ENCODE measurements around the gene ALS2CL.

ALS2CL gene

DNA sequence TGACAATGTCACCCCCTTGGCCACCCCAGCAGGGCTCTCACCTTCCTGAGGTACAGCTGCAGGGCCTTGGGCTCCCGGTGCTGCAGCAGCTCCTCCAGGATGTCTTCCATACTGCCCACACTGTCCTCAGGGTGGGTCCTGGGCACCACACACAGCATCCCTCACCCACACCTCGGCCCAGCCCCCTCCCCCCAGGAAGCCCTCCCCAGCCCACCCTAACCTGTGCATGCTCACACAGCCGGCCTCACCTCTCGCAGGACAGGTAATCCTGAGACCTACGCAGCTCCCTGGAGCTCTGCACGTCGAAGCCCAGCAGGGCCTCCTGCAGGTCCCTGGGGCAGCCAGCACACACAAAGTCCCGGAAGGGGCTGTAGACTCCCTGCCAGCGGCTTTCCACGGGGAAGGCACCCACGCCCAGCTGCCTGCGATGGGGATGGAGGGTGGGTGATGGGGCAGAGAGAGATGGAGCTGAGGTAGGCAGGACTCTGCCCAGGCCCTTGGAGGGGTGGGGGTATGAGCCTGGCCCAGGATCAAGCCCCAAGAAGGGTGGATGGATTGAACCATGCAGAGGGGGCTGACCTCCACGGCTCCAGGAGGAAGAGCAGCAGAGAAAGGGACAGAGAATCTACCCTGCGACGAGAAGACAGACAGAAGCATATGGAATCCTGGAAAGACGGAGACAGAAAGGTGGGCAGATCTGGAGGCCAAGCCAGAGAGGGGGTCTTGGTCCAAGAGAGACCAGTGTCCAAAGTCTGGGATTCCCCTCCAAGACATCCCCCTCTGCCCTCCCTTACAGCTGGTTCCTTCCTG lies 16.7 kb downstream of the ALS2CL start:
- Histone ChIP-seq H3K36me3 (no peaks in the 10 kb centered on the region), H3K27ac (no peak overlapping the region), H3K27me3 (no peaks in the 10 kb centered on the region), H3K4me3 (ENCODE audit: low read depth in 1 of 2, low read length in 1 of 2) (no peak overlapping the region), H3K9me3 (no peaks in the 10 kb centered on the region), H3K4me1 (ENCODE audit: control insufficient read depth in 1 of 2, insufficient read depth in 1 of 2, low read depth in 1 of 2, low read length in 1 of 2) (no peaks in the 10 kb centered on the region)
- TF ChIP-seq, protein P1, sequence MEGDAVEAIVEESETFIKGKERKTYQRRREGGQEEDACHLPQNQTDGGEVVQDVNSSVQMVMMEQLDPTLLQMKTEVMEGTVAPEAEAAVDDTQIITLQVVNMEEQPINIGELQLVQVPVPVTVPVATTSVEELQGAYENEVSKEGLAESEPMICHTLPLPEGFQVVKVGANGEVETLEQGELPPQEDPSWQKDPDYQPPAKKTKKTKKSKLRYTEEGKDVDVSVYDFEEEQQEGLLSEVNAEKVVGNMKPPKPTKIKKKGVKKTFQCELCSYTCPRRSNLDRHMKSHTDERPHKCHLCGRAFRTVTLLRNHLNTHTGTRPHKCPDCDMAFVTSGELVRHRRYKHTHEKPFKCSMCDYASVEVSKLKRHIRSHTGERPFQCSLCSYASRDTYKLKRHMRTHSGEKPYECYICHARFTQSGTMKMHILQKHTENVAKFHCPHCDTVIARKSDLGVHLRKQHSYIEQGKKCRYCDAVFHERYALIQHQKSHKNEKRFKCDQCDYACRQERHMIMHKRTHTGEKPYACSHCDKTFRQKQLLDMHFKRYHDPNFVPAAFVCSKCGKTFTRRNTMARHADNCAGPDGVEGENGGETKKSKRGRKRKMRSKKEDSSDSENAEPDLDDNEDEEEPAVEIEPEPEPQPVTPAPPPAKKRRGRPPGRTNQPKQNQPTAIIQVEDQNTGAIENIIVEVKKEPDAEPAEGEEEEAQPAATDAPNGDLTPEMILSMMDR (IDR thresholded peaks at IDR 0.05), result no peak

- TF ChIP-seq, protein P1 (IDR thresholded peaks at IDR 0.05), result no peak
- Histone ChIP-seq H3K4me1 (ENCODE audit: control insufficient read depth in 1 of 2, insufficient read depth in 1 of 2, low read depth in 1 of 2, low read length in 1 of 2) (no peaks in the 10 kb centered on the region), H3K4me3 (ENCODE audit: low read depth in 1 of 2, low read length in 1 of 2) (no peak overlapping the region), H3K36me3 (no peaks in the 10 kb centered on the region), H3K27me3 (no peaks in the 10 kb centered on the region), H3K27ac (no peak overlapping the region), H3K9me3 (no peaks in the 10 kb centered on the region)
These were observed 17.5 kb downstream of the ALS2CL start for GRCh38 chr3:46675843-46676567.

- H3K27me3 ChIP-seq, result no peaks in the 10 kb centered on the region
- TF ChIP-seq, protein P1 (IDR thresholded peaks at IDR 0.05), result no peak
- no peaks in the 10 kb centered on the region for H3K36me3 ChIP-seq
- H3K27ac ChIP-seq, result no peak overlapping the region
- no peaks in the 10 kb centered on the region for H3K9me3 ChIP-seq
- H3K4me3 ChIP-seq (ENCODE audit: low read depth in 1 of 2, low read length in 1 of 2), result no peak overlapping the region
- no peaks in the 10 kb centered on the region for H3K4me1 ChIP-seq (ENCODE audit: control insufficient read depth in 1 of 2, insufficient read depth in 1 of 2, low read depth in 1 of 2, low read length in 1 of 2)
These were observed 18.1 kb downstream of the ALS2CL start for GRCh38 chr3:46675426-46675825.

- Histone ChIP-seq H3K27me3 (no peaks in the 10 kb centered on the region), H3K4me1 (ENCODE audit: control insufficient read depth in 1 of 2, insufficient read depth in 1 of 2, low read depth in 1 of 2, low read length in 1 of 2) (no peaks in the 10 kb centered on the region), H3K27ac (no peak overlapping the region), H3K4me3 (ENCODE audit: low read depth in 1 of 2, low read length in 1 of 2) (no peak overlapping the region), H3K36me3 (no peaks in the 10 kb centered on the region), H3K9me3 (no peaks in the 10 kb centered on the region)
- TF ChIP-seq, protein P1 (IDR thresholded peaks at IDR 0.05), result no peak
These were observed 19.2 kb downstream of the ALS2CL start for GRCh38 chr3:46674031-46674845.

DNA sequence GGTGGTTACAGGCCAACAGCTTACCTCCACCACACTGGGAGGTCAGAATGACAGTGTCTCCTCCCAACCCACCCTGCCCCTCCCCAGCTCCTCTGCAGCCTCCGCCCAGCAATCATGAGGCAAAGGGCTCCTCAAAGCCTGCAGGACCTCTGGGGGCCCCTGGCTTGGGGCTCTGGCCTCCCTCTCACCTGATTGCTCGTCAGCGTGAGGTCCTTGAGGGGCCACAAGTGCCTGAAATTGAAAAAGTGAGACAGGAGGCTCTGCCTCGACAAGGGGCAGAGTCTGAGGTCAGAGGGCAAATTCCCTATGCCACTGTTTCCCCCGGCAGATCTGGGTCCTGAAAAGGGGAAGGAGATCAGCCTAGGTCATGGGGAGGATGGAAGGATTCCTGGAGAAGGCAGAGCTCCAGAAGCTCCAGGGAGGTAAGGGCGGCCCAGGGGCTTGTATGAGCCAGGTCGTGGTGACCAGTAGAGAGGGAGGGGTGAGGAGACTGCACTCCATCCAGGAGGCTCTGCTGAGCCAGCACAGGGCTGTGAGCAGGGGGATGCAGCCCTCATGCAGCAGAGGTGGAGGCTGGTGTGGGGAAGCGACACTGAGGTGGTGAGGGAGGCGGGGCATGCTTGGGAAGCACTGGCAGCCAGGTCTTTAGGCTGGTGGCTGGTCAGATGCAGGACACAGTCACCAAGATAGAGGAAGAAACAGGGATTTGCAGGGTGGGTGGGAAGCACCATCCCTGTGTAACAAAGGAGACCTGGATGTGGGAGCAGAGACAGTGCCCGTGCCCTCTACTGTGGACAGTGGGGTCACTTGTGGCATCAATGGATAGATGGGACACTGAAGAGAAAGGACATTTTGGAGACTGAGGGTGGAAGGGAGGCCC lies 20.1 kb downstream of the ALS2CL start:
- Histone ChIP-seq H3K4me3 (ENCODE audit: low read depth in 1 of 2, low read length in 1 of 2) (no peak overlapping the region), H3K27ac (no peak overlapping the region), H3K9me3 (no peaks in the 10 kb centered on the region), H3K27me3 (no peaks in the 10 kb centered on the region), H3K36me3 (no peaks in the 10 kb centered on the region), H3K4me1 (ENCODE audit: control insufficient read depth in 1 of 2, insufficient read depth in 1 of 2, low read depth in 1 of 2, low read length in 1 of 2) (no peaks in the 10 kb centered on the region)
- TF ChIP-seq, protein P1 (IDR thresholded peaks at IDR 0.05), result no peak
